Activated naive CD4-positive, alpha-beta T cell treated with anti-CD3 and anti-CD28 coated beads, Interleukin-2, amount 10 ng/mL, durations not matched to agents 7 days and 5 days (primary cell): ENCODE results near the gene SKIDA1.
"Not testable (repeated sequence)": the region's sequence is repeated elsewhere in the genome, so short reads cannot be mapped to it uniquely, and the experiment has no call there.

Experiments
- CTCF ChIA-PET: fragments of 350-600 bp; sonication (Branson Sonifier 250); formaldehyde crosslinking; loops from one replicate; lab custom pipeline; 2021; ENCODE audit warnings: antibody characterized with exemption; lab: Charles Lee
- DNase-seq: peaks from one replicate; pipeline ENCODE4 v3.0.0-alpha.2; 2020
- H3K27ac Mint-ChIP-seq: one replicate; pipeline ENCODE4 v1.8.0; 2021; ENCODE audit warnings: mild to moderate bottlenecking, moderate library complexity, mixed read lengths
- H3K27me3 Mint-ChIP-seq: one replicate; pipeline ENCODE4 v1.8.0; 2021; ENCODE audit warnings: mild to moderate bottlenecking, mixed read lengths
- H3K36me3 Mint-ChIP-seq: one replicate; pipeline ENCODE4 v1.8.0; 2021; ENCODE audit warnings: mixed read lengths
- H3K4me1 Mint-ChIP-seq: one replicate; pipeline ENCODE4 v1.8.0; 2021; ENCODE audit warnings: mixed read lengths
- H3K4me3 Mint-ChIP-seq: one replicate; pipeline ENCODE4 v1.8.0; 2021; ENCODE audit warnings: mild to moderate bottlenecking, moderate library complexity, mixed read lengths
- H3K9me3 Mint-ChIP-seq: one replicate; pipeline ENCODE4 v1.8.0; 2021; ENCODE audit warnings: mixed read lengths

Gene SKIDA1

GRCh38 chr10:21525367-21526187, at the start of gene SKIDA1:
TSS of gene SKIDA1 (minus strand) at chr10:21525682. CDS start at chr10:21517822, 7,860 bp downstream.
- H3K27ac Mint-ChIP-seq: peak within 1 kb of the TSS; percentile 94
- CTCF ChIA-PET: interaction anchor here (1.2 kb wide), 1 partner anchor 206 kb away, joined by 3 read pairs; no protein-coding TSS in a partner anchor
- peak within 1 kb of the TSS; percentile 85 for H3K4me3 Mint-ChIP-seq
- peaks cover 69% of the 10 kb centered on the region for H3K27me3 Mint-ChIP-seq
- H3K4me1 Mint-ChIP-seq: peaks cover 40% of the 10 kb centered on the region
- H3K9me3 Mint-ChIP-seq: no peaks in the 10 kb centered on the region
- peak; percentile 65 for DNase-seq
- peaks cover 6% of the 10 kb centered on the region for H3K36me3 Mint-ChIP-seq

- H3K9me3 Mint-ChIP-seq, CTCF ChIA-PET, H3K4me3 Mint-ChIP-seq, DNase-seq, H3K27me3 Mint-ChIP-seq, H3K27ac Mint-ChIP-seq: not testable (repeated sequence)
- peaks cover 42% of the 10 kb centered on the region for H3K36me3 Mint-ChIP-seq
- H3K4me1 Mint-ChIP-seq: peaks cover 23% of the 10 kb centered on the region
Observed at GRCh38 chr10:21574514-21574913, 49.0 kb upstream of the SKIDA1 start.

DNA sequence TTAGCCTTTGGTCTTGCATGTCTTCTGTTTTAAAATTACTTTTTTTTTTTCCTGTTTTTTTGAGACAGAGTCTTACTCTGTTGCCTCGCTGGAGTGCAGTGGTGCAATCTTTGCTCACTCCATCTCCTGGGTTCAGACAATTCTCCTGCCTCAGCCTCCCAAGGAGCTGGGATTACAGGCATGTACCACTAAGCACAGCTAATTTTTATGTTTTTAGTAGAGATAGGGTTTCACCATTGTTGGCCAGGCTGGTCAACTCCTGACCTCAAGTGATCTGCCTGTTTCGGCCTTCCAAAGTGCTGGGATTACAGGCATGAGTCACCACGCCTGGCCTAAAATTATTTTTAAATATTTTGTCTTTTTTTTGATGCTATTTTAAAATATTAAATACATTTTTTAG, 47.1 kb upstream of the SKIDA1 start:
- no peaks in the 10 kb centered on the region for H3K9me3 Mint-ChIP-seq

GRCh38 chr10:21570761-21571521, 45.5 kb upstream of the SKIDA1 start:
- CTCF ChIA-PET: no interaction called here
- DNase-seq: no peak
- Mint-ChIP-seq H3K27ac (no peak overlapping the region), H3K4me3 (no peak overlapping the region), H3K27me3 (no peaks in the 10 kb centered on the region), H3K36me3 (peaks cover 45% of the 10 kb centered on the region), H3K9me3 (no peaks in the 10 kb centered on the region), H3K4me1 (peaks cover 29% of the 10 kb centered on the region)

More for the DNA sequence above, 47.1 kb upstream of the SKIDA1 start:
- CTCF ChIA-PET: no interaction called here
- no peak for DNase-seq
- no peak overlapping the region for H3K27ac Mint-ChIP-seq
- peaks cover 23% of the 10 kb centered on the region for H3K4me1 Mint-ChIP-seq
- no peak overlapping the region for H3K4me3 Mint-ChIP-seq
- peaks cover 42% of the 10 kb centered on the region for H3K36me3 Mint-ChIP-seq
- H3K27me3 Mint-ChIP-seq: no peaks in the 10 kb centered on the region

- H3K9me3 Mint-ChIP-seq, CTCF ChIA-PET, DNase-seq, H3K4me1 Mint-ChIP-seq, H3K27ac Mint-ChIP-seq, H3K27me3 Mint-ChIP-seq, H3K4me3 Mint-ChIP-seq: not testable (repeated sequence)
- peaks cover 56% of the 10 kb centered on the region for H3K36me3 Mint-ChIP-seq
Observed at GRCh38 chr10:21558984-21559383, 33.5 kb upstream of the SKIDA1 start.

DNA sequence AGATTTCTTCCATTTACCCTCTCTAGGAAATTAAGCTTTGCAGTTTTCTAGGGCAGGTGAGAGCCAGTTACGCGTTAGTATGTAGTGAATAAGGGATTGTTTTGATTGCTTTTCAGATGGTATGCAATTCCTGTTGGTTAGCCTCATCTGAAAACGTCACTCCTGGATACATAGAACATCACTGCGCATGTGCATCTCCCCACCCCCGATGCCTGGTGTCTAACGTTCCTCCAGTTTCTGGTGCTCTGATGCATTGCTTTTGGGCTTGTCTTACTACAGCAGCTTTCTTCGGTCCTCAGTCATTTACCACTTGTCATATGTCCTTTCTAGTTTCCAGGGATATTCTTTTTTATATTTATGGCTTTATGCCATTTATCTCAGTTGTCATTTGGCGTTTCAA, 31.0 kb upstream of the SKIDA1 start:
- no peak for DNase-seq
- Mint-ChIP-seq H3K36me3 (peaks cover 61% of the 10 kb centered on the region), H3K9me3 (no peaks in the 10 kb centered on the region), H3K4me3 (no peak overlapping the region), H3K4me1 (peaks cover 10% of the 10 kb centered on the region), H3K27ac (no peak overlapping the region), H3K27me3 (no peaks in the 10 kb centered on the region)
- CTCF ChIA-PET: no interaction called here

DNA sequence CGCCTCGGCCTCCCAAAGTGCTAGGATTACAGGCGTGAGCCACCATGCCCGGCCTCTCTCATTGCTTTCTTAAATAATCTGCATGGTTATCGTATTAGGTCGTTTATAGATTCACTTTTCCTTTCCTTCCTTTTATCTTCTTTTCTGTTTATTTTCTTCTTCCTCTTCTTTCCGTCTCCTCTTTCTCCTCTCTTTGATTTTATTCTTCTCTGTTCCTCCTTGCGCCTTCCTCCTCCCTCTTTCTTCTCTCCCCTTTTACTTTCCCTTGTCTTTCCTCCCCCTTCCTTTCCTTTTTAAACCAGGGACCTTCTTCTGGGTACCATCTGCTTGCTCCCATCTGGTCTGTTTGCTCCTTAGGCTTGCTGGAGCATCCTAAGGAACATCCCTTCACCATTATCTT, 27.2 kb upstream of the SKIDA1 start:
- Mint-ChIP-seq H3K4me1 (peaks cover 10% of the 10 kb centered on the region), H3K9me3 (no peaks in the 10 kb centered on the region), H3K36me3 (peaks cover 57% of the 10 kb centered on the region), H3K27ac (no peak overlapping the region), H3K27me3 (no peaks in the 10 kb centered on the region), H3K4me3 (no peak overlapping the region)
- DNase-seq: no peak
- CTCF ChIA-PET: no interaction called here

- H3K27me3 Mint-ChIP-seq: no peaks in the 10 kb centered on the region
- no peak overlapping the region for H3K4me3 Mint-ChIP-seq
- no peak overlapping the region for H3K27ac Mint-ChIP-seq
- H3K36me3 Mint-ChIP-seq: peaks cover 51% of the 10 kb centered on the region
- no peaks in the 10 kb centered on the region for H3K9me3 Mint-ChIP-seq
- CTCF ChIA-PET: no interaction called here
- no peak for DNase-seq
- peaks cover 2% of the 10 kb centered on the region for H3K4me1 Mint-ChIP-seq
Observed at GRCh38 chr10:21547246-21547645, 21.8 kb upstream of the SKIDA1 start.

DNA sequence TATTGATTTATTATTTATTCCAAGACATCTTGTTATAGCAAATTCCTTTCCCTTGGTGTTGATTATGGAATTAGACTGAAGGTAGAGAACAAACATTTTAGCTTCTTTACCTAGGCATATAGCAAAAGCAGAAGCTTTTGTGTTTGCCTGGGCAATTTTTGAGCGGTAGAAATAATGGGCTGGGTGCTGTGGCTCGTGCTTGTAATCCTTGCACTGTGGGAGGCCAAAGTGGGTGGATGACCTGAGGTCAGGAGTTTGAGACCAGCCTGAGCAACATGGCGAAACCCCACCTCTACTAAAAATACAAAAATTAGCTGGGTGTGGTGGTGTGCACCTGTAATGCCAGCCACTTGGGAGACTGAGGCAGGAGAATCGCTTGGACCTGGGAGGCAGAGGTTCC, 15.2 kb upstream of the SKIDA1 start:
- H3K4me3 Mint-ChIP-seq, DNase-seq, H3K27me3 Mint-ChIP-seq, H3K9me3 Mint-ChIP-seq, H3K27ac Mint-ChIP-seq: not testable (repeated sequence)
- Mint-ChIP-seq H3K4me1 (peaks cover 14% of the 10 kb centered on the region), H3K36me3 (peaks cover 55% of the 10 kb centered on the region)
- CTCF ChIA-PET: interaction anchor here (1.3 kb wide), 1 partner anchor 44 kb away, joined by 3 read pairs; no protein-coding TSS in a partner anchor

DNA sequence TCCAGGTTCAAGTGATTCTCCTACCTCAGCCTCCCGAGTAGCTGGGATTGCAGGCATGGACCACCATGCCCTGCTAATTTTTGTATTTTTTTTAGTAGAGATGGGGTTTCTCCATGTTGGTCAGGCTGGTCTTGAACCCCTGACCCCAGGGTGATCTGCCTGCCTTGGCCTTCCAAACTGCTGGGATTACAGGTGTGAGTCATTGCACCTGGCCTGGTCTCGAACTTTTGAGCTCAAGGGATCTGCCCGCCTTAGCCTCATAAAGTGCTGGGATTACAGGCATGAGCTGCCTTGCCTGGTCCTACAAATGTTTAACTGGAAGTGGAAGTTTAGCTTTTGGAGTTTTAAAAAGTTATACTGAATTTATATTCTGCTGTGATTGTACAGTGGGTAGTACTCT, 11.4 kb upstream of the SKIDA1 start:
- CTCF ChIA-PET: interaction anchor here (1.4 kb wide), 1 partner anchor 196 kb away, joined by 3 read pairs; no protein-coding TSS in a partner anchor
- H3K9me3 Mint-ChIP-seq: no peaks in the 10 kb centered on the region
- no peaks in the 10 kb centered on the region for H3K27me3 Mint-ChIP-seq
- H3K4me3 Mint-ChIP-seq: no peak overlapping the region
- H3K36me3 Mint-ChIP-seq: peaks cover 34% of the 10 kb centered on the region
- DNase-seq: no peak
- no peak overlapping the region for H3K27ac Mint-ChIP-seq
- H3K4me1 Mint-ChIP-seq: peaks cover 33% of the 10 kb centered on the region

DNA sequence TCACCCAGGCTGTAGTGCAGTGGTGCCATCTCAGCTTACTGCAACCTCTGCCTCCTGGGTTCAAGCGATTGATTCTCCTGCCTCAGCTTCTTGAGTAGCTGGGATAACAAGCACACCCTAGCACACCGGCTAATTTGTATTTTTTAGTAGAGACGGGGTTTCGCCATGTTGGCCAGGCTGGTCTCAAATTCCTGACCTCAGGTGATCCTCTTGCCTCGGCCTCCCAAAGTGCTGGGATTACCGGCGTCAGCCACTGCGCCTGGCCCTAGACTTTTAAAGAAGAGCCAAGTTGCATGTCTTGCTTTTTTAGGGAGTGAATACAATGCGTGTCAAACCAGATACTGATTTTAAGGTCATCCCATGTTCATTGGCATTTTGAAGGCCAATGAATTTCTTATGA, 10.5 kb upstream of the SKIDA1 start:
- H3K27ac Mint-ChIP-seq: peak overlapping the region; percentile 82
- CTCF ChIA-PET, H3K27me3 Mint-ChIP-seq, H3K9me3 Mint-ChIP-seq, DNase-seq: not testable (repeated sequence)
- peak overlapping the region; percentile 72 for H3K4me3 Mint-ChIP-seq
- peaks cover 26% of the 10 kb centered on the region for H3K36me3 Mint-ChIP-seq
- peaks cover 33% of the 10 kb centered on the region for H3K4me1 Mint-ChIP-seq

GRCh38 chr10:21535494-21535965, 10.0 kb upstream of the SKIDA1 start:
- H3K27ac Mint-ChIP-seq: peak overlapping the region; percentile 82
- no peaks in the 10 kb centered on the region for H3K9me3 Mint-ChIP-seq

DNA sequence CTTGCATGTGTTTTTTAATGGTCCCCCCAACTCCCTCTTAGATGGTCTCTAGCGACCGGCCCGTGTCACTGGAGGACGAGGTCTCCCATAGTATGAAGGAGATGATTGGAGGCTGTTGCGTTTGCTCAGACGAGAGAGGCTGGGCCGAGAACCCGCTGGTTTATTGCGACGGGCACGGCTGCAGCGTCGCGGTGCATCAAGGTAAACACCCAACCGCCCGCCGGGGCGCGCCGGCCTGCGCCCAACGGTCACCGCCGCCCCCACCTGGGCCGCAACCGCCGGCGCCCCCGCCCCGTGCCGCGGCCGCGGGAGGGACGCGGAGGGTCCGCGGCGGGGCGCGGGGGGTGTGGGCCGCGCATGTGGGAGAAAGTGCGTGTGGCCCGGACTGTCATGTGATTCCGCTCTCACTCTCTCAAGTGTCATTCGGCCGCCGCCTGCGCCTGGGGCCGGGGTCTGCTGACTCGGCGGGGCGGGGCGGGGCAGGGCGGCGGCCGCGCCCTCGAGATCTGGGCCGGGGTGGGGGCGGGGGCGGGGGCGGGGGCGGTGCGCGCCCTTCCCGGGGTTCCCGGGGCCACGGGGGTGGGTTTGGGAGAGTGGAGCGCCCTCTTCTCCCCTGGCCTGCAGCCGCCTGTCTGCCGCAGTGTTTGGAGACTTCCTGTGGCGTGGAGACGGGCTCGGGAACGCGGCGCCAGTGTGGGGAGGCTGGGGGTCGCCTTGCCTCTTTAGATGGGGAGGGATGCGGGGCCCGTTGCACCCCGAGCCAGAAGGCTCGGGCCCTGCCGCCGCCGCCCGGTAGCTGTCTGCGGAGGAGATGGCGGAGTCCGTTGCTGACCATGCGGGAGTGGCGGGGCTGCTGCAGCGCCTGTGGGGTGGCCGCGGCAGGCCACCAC, 9.4 kb upstream of the SKIDA1 start:
- CTCF ChIA-PET: no interaction called here
- DNase-seq: peak; percentile 65

More at GRCh38 chr10:21535494-21535965, 10.0 kb upstream of the SKIDA1 start:
- Mint-ChIP-seq H3K27me3 (peaks cover 3% of the 10 kb centered on the region), H3K4me3 (peak overlapping the region; percentile 72), H3K4me1 (peaks cover 33% of the 10 kb centered on the region), H3K36me3 (peaks cover 23% of the 10 kb centered on the region)
- CTCF ChIA-PET: no interaction called here
- no peak for DNase-seq

GRCh38 chr10:21534280-21534586, 8.8 kb upstream of the SKIDA1 start:
- Mint-ChIP-seq H3K27ac (peak overlapping the region; percentile 91), H3K36me3 (peaks cover 14% of the 10 kb centered on the region), H3K9me3 (no peaks in the 10 kb centered on the region), H3K4me3 (peak overlapping the region; percentile 94), H3K27me3 (peaks cover 7% of the 10 kb centered on the region), H3K4me1 (peaks cover 33% of the 10 kb centered on the region)
- CTCF ChIA-PET: no interaction called here
- no peak for DNase-seq

More for the DNA sequence above, 9.4 kb upstream of the SKIDA1 start:
- Mint-ChIP-seq H3K27me3 (peaks cover 3% of the 10 kb centered on the region), H3K36me3 (peaks cover 19% of the 10 kb centered on the region), H3K27ac (peak overlapping the region; percentile 91), H3K4me3 (peak overlapping the region; percentile 94), H3K4me1 (peaks cover 33% of the 10 kb centered on the region), H3K9me3 (no peaks in the 10 kb centered on the region)
